Stomach (tissue), 9 donors: ENCODE measurements around the gene NLGN1. TPM values are rescaled to one million over a fixed set of nuclear protein-coding genes. Genes with fewer than 3 reads are reported as not detected.

Experiments used
- DNase-seq, 2 donors: peaks; one replicate each; pipeline versions ENCODE4 v3.0.0 to v3.0.0-alpha.2; 2013 to 2019
- H3K27ac ChIP-seq, 5 donors: fragments of 200-600 bp in 4 of 5; sonication (generic) in 4 of 5; one replicate each; pipeline ENCODE4 v1.5.1; 2013 to 2019; ENCODE audit warnings: mild to moderate bottlenecking in 1 of 5, moderate library complexity in 1 of 5
- H3K27me3 ChIP-seq, 3 donors: fragments of 200-600 bp; sonication (generic); one replicate each; pipeline ENCODE4 v1.5.1; 2017 to 2019; ENCODE audit warnings: mixed run types in 1 of 3
- H3K36me3 ChIP-seq, 4 donors: fragments of 200-600 bp; sonication (generic); 1 replicate in 3 of 4; 2 replicates in 1 of 4; pipeline ENCODE4 v1.5.1; 2016 to 2019
- H3K4me1 ChIP-seq, 4 donors: fragments of 200-600 bp; sonication (generic); one replicate each; pipeline ENCODE4 v1.5.1; 2016 to 2019
- H3K4me3 ChIP-seq, 4 donors: fragments of 200-600 bp; sonication (generic) in 3 of 4; one replicate each; pipeline ENCODE4 v1.5.1; 2016 to 2019; ENCODE audit warnings: mild to moderate bottlenecking in 1 of 4
- H3K9me3 ChIP-seq, 4 donors: fragments of 200-600 bp; sonication (generic); one replicate each; pipeline ENCODE4 v1.5.1; 2016 to 2019
- CTCF ChIP-seq, 7 experiments: fragments of 450-650 bp in 4 of 7; fragments of 200-600 bp in 3 of 7; sonication (generic) in 3 of 7; IDR thresholded peaks; one replicate each; pipeline ENCODE4 v1.5.1; 2016 to 2019; ENCODE audit warnings: antibody characterized with exemption in 7 of 7, control low read depth in 2 of 7, mild to moderate bottlenecking in 1 of 7
- EP300 ChIP-seq: sonication (generic); formaldehyde crosslinking; IDR thresholded peaks from one replicate; pipeline ENCODE4 v1.6.1; 2017; ENCODE audit warnings: antibody characterized with exemption
- POLR2A ChIP-seq, 4 donors: fragments of 450-650 bp; IDR thresholded peaks; one replicate each; pipeline ENCODE4 v1.6.1; 2016; ENCODE audit warnings: antibody characterized with exemption in 4 of 4, control low read depth in 2 of 4, mild to moderate bottlenecking in 1 of 4, moderate library complexity in 1 of 4
- POLR2AphosphoS5 ChIP-seq, 3 donors: sonication (generic); formaldehyde crosslinking; IDR thresholded peaks; one replicate each; pipeline ENCODE4 v1.6.1; 2016; ENCODE audit warnings: antibody characterized with exemption in 3 of 3
- WGBS, 5 donors: extraction: QIAGEN DNeasy Blood & Tissue Kit in 3 of 5; methylation state at CpG; one replicate each; pipeline versions ENCODE4 v1.1.5 to v1.1.7; 2013 to 2018; 5-methylcytosine and 5-hydroxymethylcytosine counted together
- intact Hi-C: fragments of 100-400 bp; cut with DNase I; formaldehyde crosslinking; loops from one replicate; pipeline ENCODE4 v1.15.1; 2023; ENCODE audit warnings: low total_unique reads
- polyA plus RNA-seq, 3 donors: library from polyadenylated mRNA; stranded (reverse); fragments of 200-250 nt; gene quantifications; one replicate each; pipeline ENCODE4 v1.2.3, GENCODE V29; 2013
- total RNA-seq, 5 donors: library from RNA; depleted of rRNA; stranded (reverse); fragments of >200 nt; gene quantifications; one replicate each; pipeline versions ENCODE4 v1.1.0 to v1.2.3, GENCODE V29; 2014 to 2016
- donor health status: healthy with polysubstance abuse.
- donor health status: Bipolar disorder and iron deficiency.
- donor health status: healthy.

The NLGN1 gene
- total and polyA plus RNA-seq, 8 donors, result 0.15 to 45.2 (median 4.8) TPM; not detected in 1

- Histone ChIP-seq H3K27me3 (no peaks in the 10 kb centered on the region), H3K36me3 (no peaks in the 10 kb centered on the region), H3K9me3 (no peaks in the 10 kb centered on the region), H3K27ac (no peak overlapping the region), H3K4me3 (no peak overlapping the region), H3K4me1 (no peaks in the 10 kb centered on the region)
- intact Hi-C loops, result no loop called here
- TF ChIP-seq EP300, result no peak
- TF ChIP-seq POLR2AphosphoS5 (IDR thresholded peaks at IDR 0.05), result no peak
- TF ChIP-seq CTCF (IDR thresholded peaks at IDR 0.05), result no peak
- TF ChIP-seq POLR2A (IDR thresholded peaks at IDR 0.05), result no peak
- DNase-seq, result no peak
Measured at GRCh38 chr3:173632945-173633344, 235.4 kb downstream of the NLGN1 start.

- Histone ChIP-seq H3K36me3 (no peaks in the 10 kb centered on the region), H3K4me3 (no peak overlapping the region), H3K27me3 (no peaks in the 10 kb centered on the region), H3K4me1 (peaks cover 0 to 8% (median 0%) of the 10 kb centered on the region in 4 donors), H3K27ac (no peak overlapping the region), H3K9me3 (no peaks in the 10 kb centered on the region)
- WGBS, 5 donors, result 82 to 88% (median 88%) methylated on average over 6 of the region's 6 CpGs
- no peak for DNase-seq
- TF ChIP-seq EP300, result no peak
- TF ChIP-seq POLR2AphosphoS5 (IDR thresholded peaks at IDR 0.05), result no peak
- TF ChIP-seq CTCF (IDR thresholded peaks at IDR 0.05), result no peak
- no peak for TF ChIP-seq POLR2A (IDR thresholded peaks at IDR 0.05)
- intact Hi-C loops, result no loop called here
Measured at GRCh38 chr3:173635826-173636225, 238.3 kb downstream of the NLGN1 start.

GRCh38 chr3:173639098-173639497 lies 241.6 kb downstream of the NLGN1 start:
- Histone ChIP-seq H3K9me3 (no peaks in the 10 kb centered on the region), H3K36me3 (no peaks in the 10 kb centered on the region), H3K4me1 (peaks cover 0 to 8% (median 0%) of the 10 kb centered on the region in 4 donors), H3K27ac (no peak overlapping the region), H3K4me3 (no peak overlapping the region), H3K27me3 (no peaks in the 10 kb centered on the region)
- intact Hi-C loops, result no loop called here
- TF ChIP-seq POLR2AphosphoS5 (IDR thresholded peaks at IDR 0.05), result no peak
- DNase-seq, result no peak
- WGBS, 5 donors, result 57 to 74% (median 66%) methylated on average over 2 of the region's 2 CpGs

DNA sequence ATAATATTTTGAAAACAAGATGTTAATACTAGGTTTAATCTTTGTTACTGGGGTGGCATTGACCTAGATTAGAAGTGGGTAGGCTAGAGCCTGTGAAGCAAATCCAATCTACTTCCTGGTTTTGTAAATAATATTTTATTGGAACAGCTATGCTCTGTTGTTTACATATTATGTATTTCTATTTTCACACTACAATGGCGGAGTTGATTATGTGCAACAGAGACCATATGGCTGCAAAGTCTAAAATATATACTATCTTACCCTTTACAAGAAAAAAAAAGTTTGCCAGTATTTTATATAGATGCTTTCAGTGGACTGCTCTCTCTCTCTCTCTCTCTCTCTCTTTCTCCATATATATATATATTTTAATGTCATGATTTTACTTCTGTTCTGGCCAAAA lies 244.2 kb downstream of the NLGN1 start:
- H3K4me3 ChIP-seq, result no peak overlapping the region
- intact Hi-C loops, result no loop called here
- no peaks in the 10 kb centered on the region for H3K9me3 ChIP-seq
- H3K27ac ChIP-seq, result no peak overlapping the region
- TF ChIP-seq CTCF (IDR thresholded peaks at IDR 0.05) (no peak), POLR2AphosphoS5 (IDR thresholded peaks at IDR 0.05) (no peak), POLR2A (IDR thresholded peaks at IDR 0.05) (no peak)
- H3K36me3 ChIP-seq, result no peaks in the 10 kb centered on the region
- DNase-seq, result no peak
- WGBS, 5 donors, result 76 to 90% (median 83%) methylated on average over 1 of the region's 1 CpG
- H3K4me1 ChIP-seq, result peaks cover 0 to 8% (median 0%) of the 10 kb centered on the region in 4 donors
- no peaks in the 10 kb centered on the region for H3K27me3 ChIP-seq

DNA sequence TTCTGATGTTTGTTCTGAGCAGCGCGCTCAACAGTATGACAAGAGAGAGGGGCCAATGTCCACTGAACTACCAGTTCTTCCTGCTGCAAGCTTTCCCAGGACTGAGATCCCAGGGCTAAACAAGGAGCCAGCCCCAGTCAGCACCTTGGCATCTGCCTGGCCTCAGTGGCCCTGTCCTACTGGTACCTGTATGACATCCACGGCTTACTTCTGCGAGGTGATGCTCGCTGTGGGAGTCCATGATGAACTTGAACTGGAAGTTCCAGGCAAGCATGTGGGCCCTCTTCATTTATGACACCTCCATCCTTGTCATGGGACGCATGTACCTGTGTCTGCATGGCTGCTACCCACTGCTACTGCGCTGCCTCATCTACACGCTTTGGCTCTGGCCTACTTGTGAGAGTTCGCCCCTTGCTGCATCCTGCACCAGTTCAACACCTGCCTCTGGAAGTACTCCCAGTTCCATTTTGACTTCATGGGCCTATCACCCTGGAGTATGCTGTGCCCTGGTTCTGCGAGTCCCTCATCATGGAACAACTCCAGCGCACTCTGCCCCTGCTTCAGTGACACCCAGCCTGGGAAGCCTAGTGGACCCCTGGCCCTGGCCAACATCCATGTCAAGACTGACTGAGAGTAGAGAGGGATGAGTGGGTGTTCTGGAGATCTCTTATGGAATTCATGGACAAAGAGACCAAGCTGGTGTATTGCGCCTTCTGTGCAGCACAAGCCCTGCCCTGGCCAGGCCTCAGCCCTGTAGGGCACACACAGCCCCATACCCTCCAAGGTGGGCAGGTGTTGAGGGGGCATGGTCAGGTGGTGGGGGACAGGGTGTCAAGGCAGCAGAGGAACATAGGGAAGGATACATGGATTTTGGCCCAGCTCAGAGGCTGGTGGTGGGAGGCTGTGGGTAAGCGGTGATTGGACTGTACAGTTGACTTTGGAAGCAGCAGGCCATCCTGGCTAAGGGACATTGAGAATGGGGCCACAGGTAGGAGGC lies 246.8 kb downstream of the NLGN1 start:
- 89 to 97% (median 96%) methylated on average over 10 to 13 of the region's 13 CpGs for WGBS, 5 donors
- Histone ChIP-seq H3K4me3 (no peak overlapping the region), H3K27me3 (no peaks in the 10 kb centered on the region), H3K36me3 (no peaks in the 10 kb centered on the region), H3K4me1 (no peaks in the 10 kb centered on the region), H3K27ac (no peak overlapping the region), H3K9me3 (no peaks in the 10 kb centered on the region)
- DNase-seq, result no peak
- intact Hi-C loops, result no loop called here
- no peak for TF ChIP-seq POLR2AphosphoS5 (IDR thresholded peaks at IDR 0.05)
- TF ChIP-seq EP300, result no peak
- TF ChIP-seq POLR2A (IDR thresholded peaks at IDR 0.05), result no peak
- no peak for TF ChIP-seq CTCF (IDR thresholded peaks at IDR 0.05)
